ENCODE measurements around the gene C2orf68. TPM values are rescaled to one million over a fixed set of nuclear protein-coding genes. Genes with fewer than 3 reads are reported as not detected.
A peak's percentile ranks its signal among the peaks of the same experiment; 100 is the strongest.
"Not testable (repeated sequence)": the region's sequence is repeated elsewhere in the genome, so short reads cannot be mapped to it uniquely, and the experiment has no call there.

Gene C2orf68
- total RNA-seq, 2 donors from 2014 or later, result 38.9 to 48.9 TPM

- H3K9me3 Mint-ChIP-seq; H3K27me3 Mint-ChIP-seq (ENCODE audit: low read depth); ATAC-seq (replicated peaks in 1 of 2); DNase-seq: not testable (repeated sequence)
- Mint-ChIP-seq H3K27ac (peak overlapping the region; percentile 30), H3K4me1 (ENCODE audit: low read depth) (peaks cover 41% of the 10 kb centered on the region), H3K4me3 (peak overlapping the region; percentile 96 to 98), H3K36me3 (ENCODE audit: insufficient read depth in 2 of 2) (peaks cover 5 to 11% of the 10 kb centered on the region in 2 donors)
Measured at GRCh38 chr2:85617723-85618122, 5.9 kb upstream of the C2orf68 start.

DNA sequence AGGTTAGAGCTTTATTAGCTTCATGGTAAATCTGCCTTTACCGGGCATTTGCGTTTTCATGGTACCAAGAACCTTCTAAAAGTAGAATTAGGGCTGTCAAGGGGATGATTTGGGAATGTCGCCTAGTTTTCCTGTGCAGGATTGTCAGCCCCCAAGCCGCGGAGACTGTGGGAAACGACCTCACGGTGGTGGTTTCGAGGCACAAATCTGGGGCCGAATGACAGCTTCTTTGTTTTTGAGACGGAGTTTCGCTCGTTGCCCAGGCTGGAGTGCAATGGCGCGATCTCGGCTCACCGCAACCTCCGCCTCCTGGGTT is 3.5 kb upstream of the C2orf68 start:
- Mint-ChIP-seq H3K4me3 (peak overlapping the region; percentile 10 to 96), H3K27me3 (ENCODE audit: low read depth) (no peaks in the 10 kb centered on the region)

DNA sequence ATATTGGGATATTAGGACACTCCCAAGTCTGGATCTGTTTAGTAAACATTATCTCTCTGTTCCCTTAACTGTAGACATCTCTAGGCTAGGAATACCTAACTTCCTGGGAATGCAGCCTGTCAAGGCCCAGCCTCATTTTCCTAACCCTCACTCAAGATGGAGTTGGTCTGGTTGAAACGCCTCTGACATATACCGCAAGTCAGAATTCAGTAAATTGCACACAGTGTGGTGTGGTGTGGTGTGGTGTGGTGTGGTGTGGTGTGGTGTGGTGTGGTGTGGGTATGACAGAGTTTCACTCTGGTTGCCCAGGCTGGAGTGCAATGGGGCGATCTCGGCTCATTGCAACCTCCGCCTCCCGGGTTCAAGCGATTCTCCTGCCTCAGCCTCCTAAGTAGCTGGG is 2.9 kb upstream of the C2orf68 start:
- DNase-seq, result peak in 1 of 2 donors; percentile 43

More for the DNA sequence above, 3.5 kb upstream of the C2orf68 start:
- DNase-seq (no peak), ATAC-seq (replicated peaks in 1 of 2) (no peak)
- no peak overlapping the region for H3K27ac Mint-ChIP-seq
- peaks cover 45% of the 10 kb centered on the region for H3K4me1 Mint-ChIP-seq (ENCODE audit: low read depth)
- H3K9me3 Mint-ChIP-seq, result no peaks in the 10 kb centered on the region
- peaks cover 5 to 7% of the 10 kb centered on the region in 2 donors for H3K36me3 Mint-ChIP-seq (ENCODE audit: insufficient read depth in 2 of 2)

DNA sequence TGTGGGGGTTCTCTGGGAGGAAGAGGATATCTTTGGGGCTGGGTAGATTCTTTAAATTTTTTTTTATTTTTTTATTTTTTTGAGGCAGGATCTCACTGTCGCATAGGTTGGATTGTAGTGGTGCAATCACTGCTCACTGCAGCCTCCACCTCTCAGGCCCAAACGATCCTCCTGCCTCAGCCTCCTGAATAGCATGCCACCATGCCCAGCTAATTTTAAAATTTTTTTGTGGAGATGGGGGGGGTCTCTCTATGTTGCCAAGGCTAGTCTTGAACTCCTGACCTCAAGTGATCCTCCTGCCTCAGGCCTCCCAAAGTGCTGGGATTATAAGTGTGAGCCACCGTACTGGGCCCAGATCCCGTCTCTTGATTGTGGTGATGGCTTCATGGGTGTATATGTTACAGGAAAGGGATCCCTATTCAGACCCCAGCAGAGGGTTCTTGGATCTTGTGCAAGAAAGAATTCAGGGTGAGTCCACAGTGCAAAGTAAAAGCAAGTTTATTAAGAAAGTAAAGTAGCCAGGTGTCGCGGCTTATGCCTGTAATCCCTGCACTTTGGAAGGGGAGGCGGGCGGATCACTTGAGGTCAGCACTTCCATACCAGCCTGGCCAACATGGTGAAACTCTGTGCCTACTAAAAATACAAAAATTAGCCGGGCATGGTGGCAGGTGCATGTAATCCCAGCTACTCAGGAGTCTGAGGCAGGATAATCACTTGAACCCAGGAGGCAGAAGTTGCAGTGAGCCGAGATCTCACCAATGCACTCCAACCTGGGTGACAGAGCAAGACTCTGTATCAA is 2.0 kb upstream of the C2orf68 start:
- H3K27ac Mint-ChIP-seq, result peak overlapping the region; percentile 50
- peaks cover 5 to 6% of the 10 kb centered on the region in 2 donors for H3K36me3 Mint-ChIP-seq (ENCODE audit: insufficient read depth in 2 of 2)
- H3K27me3 Mint-ChIP-seq (ENCODE audit: low read depth), result no peaks in the 10 kb centered on the region
- DNase-seq (no peak), ATAC-seq (replicated peaks in 1 of 2) (no peak)
- H3K9me3 Mint-ChIP-seq, result no peaks in the 10 kb centered on the region
- peaks cover 48% of the 10 kb centered on the region for H3K4me1 Mint-ChIP-seq (ENCODE audit: low read depth)
- no peak overlapping the region for H3K4me3 Mint-ChIP-seq

More for the DNA sequence above, 2.9 kb upstream of the C2orf68 start:
- ATAC-seq (replicated peaks in 1 of 2); H3K36me3 Mint-ChIP-seq (ENCODE audit: insufficient read depth in 2 of 2); H3K4me3 Mint-ChIP-seq; H3K27me3 Mint-ChIP-seq (ENCODE audit: low read depth); H3K27ac Mint-ChIP-seq; H3K9me3 Mint-ChIP-seq: not testable (repeated sequence)
- peaks cover 51% of the 10 kb centered on the region for H3K4me1 Mint-ChIP-seq (ENCODE audit: low read depth)

- ATAC-seq (replicated peaks in 1 of 2), result peak in 1 of 2 donors; percentile 4
Measured at GRCh38 chr2:85611217-85611704, 605 bp downstream of the C2orf68 start.

GRCh38 chr2:85607268-85608215 is 4.3 kb downstream of the C2orf68 start:
- ATAC-seq (replicated peaks in 1 of 2) (no peak), DNase-seq (no peak)
- no peak overlapping the region for H3K27ac Mint-ChIP-seq
- no peaks in the 10 kb centered on the region for H3K27me3 Mint-ChIP-seq (ENCODE audit: low read depth)
- H3K9me3 Mint-ChIP-seq, result no peaks in the 10 kb centered on the region
- H3K4me1 Mint-ChIP-seq (ENCODE audit: low read depth), result peaks cover 39% of the 10 kb centered on the region
- H3K4me3 Mint-ChIP-seq, result no peak overlapping the region
- H3K36me3 Mint-ChIP-seq (ENCODE audit: insufficient read depth in 2 of 2), result peaks cover 5 to 8% of the 10 kb centered on the region in 2 donors

More at GRCh38 chr2:85611217-85611704, 605 bp downstream of the C2orf68 start:
- Mint-ChIP-seq H3K27ac (peak overlapping the region; percentile 99), H3K27me3 (ENCODE audit: low read depth) (no peaks in the 10 kb centered on the region), H3K4me3 (peak overlapping the region; percentile 99 to 100), H3K9me3 (no peaks in the 10 kb centered on the region), H3K36me3 (ENCODE audit: insufficient read depth in 2 of 2) (peaks cover 8% of the 10 kb centered on the region in 2 donors), H3K4me1 (ENCODE audit: low read depth) (peaks cover 36% of the 10 kb centered on the region)
- no peak for DNase-seq

GRCh38 chr2:85606116-85606455 is 5.8 kb downstream of the C2orf68 start:
- no peak overlapping the region for H3K27ac Mint-ChIP-seq
- DNase-seq (no peak), ATAC-seq (replicated peaks in 1 of 2) (no peak)
- peaks cover 45% of the 10 kb centered on the region for H3K4me1 Mint-ChIP-seq (ENCODE audit: low read depth)
- H3K27me3 Mint-ChIP-seq (ENCODE audit: low read depth), result no peaks in the 10 kb centered on the region
- H3K9me3 Mint-ChIP-seq, result no peaks in the 10 kb centered on the region
- H3K36me3 Mint-ChIP-seq (ENCODE audit: insufficient read depth in 2 of 2), result peaks cover 3 to 6% of the 10 kb centered on the region in 2 donors
- no peak overlapping the region for H3K4me3 Mint-ChIP-seq

DNA sequence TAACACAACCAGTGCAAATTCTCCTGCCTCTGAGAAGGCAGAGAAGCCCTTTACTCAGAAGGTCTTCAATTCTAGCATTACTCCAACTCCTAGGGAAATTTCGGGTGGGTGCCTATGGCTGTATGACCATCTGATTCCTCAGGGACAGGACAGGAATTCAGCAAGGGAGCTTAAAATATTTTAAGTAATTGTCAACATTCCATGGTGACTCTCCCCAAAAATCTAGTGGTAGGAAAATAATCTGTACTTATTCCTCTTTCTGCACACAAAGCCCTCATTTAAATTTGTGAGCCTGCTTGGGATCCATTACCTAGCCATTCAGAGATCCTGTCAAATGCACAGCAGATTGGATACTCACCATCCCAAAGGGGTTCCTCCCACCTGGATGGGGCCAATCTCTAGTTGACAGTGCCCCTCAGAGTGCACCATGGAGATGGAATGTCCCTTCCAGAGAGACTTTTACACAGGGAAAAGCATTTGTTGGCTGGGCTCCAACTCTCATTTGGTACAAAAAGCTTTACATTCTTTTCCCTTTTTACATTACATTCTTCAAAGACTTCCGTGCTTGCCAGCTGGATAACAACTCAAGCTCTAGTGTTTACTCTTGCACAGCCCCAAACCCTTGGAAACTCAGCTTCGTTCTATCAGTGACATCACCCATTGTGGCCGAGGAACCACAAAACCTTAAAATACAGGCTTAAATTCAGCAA is 6.3 kb downstream of the C2orf68 start:
- Mint-ChIP-seq H3K4me1 (ENCODE audit: low read depth) (peaks cover 44% of the 10 kb centered on the region), H3K36me3 (ENCODE audit: insufficient read depth in 2 of 2) (peaks cover 3 to 6% of the 10 kb centered on the region in 2 donors), H3K27me3 (ENCODE audit: low read depth) (no peaks in the 10 kb centered on the region), H3K9me3 (no peaks in the 10 kb centered on the region), H3K4me3 (no peak overlapping the region), H3K27ac (no peak overlapping the region)
- ATAC-seq (replicated peaks in 1 of 2), result no peak
- DNase-seq, result no peak

- peak overlapping the region in 1 of 2 donors; percentile 22 for H3K4me3 Mint-ChIP-seq
- no peak for DNase-seq
- peak overlapping the region; percentile 29 for H3K27ac Mint-ChIP-seq
- peaks cover 3 to 5% of the 10 kb centered on the region in 2 donors for H3K36me3 Mint-ChIP-seq (ENCODE audit: insufficient read depth in 2 of 2)
- H3K4me1 Mint-ChIP-seq (ENCODE audit: low read depth), result peaks cover 39% of the 10 kb centered on the region
- ATAC-seq (replicated peaks in 1 of 2), result no peak
- no peaks in the 10 kb centered on the region for H3K9me3 Mint-ChIP-seq
- H3K27me3 Mint-ChIP-seq (ENCODE audit: low read depth), result no peaks in the 10 kb centered on the region
Measured at GRCh38 chr2:85604568-85605339, 7.1 kb downstream of the C2orf68 start.

DNA sequence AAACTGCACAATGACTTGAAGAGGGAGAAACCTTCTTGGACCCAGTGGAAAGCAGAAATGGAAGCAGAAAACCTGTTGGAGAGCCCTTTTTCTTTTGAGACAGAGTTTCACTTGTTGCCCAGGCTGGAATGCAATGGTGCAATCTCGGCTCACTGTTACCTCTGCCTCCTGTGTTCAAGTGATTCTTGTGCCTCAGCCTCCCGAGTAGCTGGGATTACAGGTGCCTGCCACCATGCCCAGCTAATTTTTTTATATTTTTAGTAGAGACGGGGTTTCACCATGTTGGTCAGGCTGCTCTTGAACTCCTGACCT is 7.8 kb downstream of the C2orf68 start:
- H3K4me1 Mint-ChIP-seq (ENCODE audit: low read depth), result peaks cover 44% of the 10 kb centered on the region
- not testable (repeated sequence) for H3K36me3 Mint-ChIP-seq (ENCODE audit: insufficient read depth in 2 of 2); DNase-seq; H3K9me3 Mint-ChIP-seq; ATAC-seq (replicated peaks in 1 of 2); H3K27me3 Mint-ChIP-seq (ENCODE audit: low read depth); H3K27ac Mint-ChIP-seq
- peak overlapping the region in 1 of 2 donors; percentile 86 for H3K4me3 Mint-ChIP-seq

DNA sequence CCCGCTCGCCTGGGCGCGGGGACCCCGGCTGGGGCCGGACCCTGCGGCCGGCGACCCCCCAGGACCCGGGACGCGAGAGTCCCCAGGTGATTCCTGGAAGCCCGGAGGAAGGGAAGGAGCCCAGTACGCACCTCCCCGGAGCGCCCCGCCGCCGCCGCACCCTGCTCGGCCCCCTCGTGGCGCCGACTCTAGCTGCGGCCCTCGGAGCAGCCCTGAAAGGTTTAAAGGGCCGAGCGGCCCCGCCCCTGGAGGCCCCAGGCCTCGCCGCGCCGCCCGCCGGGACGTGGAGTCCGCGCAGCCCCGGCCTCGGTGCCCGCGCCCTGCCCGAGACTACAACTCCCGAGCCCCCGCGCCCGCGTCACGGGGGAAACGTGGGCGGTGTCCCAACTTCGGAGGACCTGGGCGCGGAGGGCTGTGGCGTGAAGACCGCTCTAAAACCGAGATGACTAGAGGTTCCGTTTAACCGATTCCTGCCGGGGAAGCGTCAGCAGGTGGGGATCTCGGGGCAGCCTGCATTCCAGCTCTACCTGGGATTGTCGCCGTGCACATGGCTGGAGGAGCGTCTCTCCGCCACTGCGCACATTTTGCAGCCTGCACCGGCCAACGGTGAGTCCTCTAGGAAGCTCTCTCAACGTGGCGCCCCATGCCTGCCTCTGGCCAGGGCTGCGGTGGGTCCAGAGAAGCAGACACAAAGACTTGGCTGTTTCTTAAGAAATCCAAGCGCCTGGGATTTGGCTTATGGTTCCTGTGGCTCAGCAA is 9.2 kb downstream of the C2orf68 start, which contains the start of gene TMEM150A:
Gene TMEM150A (minus strand): TSS at position 223 of the 759 bp plus-strand sequence. CDS start 750 bp downstream, outside the sequence.
- Mint-ChIP-seq H3K36me3 (ENCODE audit: insufficient read depth in 2 of 2) (no peaks in the 10 kb centered on the region), H3K4me1 (ENCODE audit: low read depth) (peaks cover 49% of the 10 kb centered on the region), H3K27me3 (ENCODE audit: low read depth) (no peaks in the 10 kb centered on the region), H3K27ac (peak within 1 kb of the TSS; percentile 1), H3K4me3 (peak within 1 kb of the TSS; percentile 87), H3K9me3 (no peaks in the 10 kb centered on the region)
- ATAC-seq (replicated peaks in 1 of 2) (peak; percentile 97), DNase-seq (peak; percentile 89 to 93)
